PC-3 (cell line): ENCODE results near the gene CARNS1.

Experiments
- CTCF ChIP-seq: fragments of 300-600 bp; sonication (generic); conservative IDR thresholded peaks from 2 replicates; pipeline ENCODE4 v1.5.1; 2017; ENCODE audit warnings: antibody characterized with exemption, low read depth, mild to moderate bottlenecking, low read length
- EZH2 ChIP-seq: fragments of 300-600 bp; sonication (generic); IDR thresholded peaks from one replicate; pipeline ENCODE4 v1.6.1; 2017; ENCODE audit warnings: antibody characterized with exemption, mild to moderate bottlenecking, low read length; ENCODE audit not compliant: unreplicated experiment
- EZH2phosphoT487 ChIP-seq: fragments of 300-600 bp; sonication (generic); IDR thresholded peaks from 2 replicates; pipeline ENCODE4 v1.6.1; 2018; ENCODE audit warnings: mild to moderate bottlenecking, antibody characterized with exemption, low read length, borderline replicate concordance

GRCh38 chr11:67437809-67438157 is 22.3 kb downstream of the CARNS1 start:
- TF ChIP-seq CTCF = no peak
- no peak for TF ChIP-seq EZH2
- no peak for TF ChIP-seq EZH2phosphoT487
